ENCODE results near the gene VPS13A.

- TF ChIP-seq POLR2A (IDR thresholded peaks at IDR 0.05; ENCODE audit: low read depth, low read length) (no peak), TAF1 (IDR thresholded peaks at IDR 0.05; ENCODE audit: borderline replicate concordance, low read depth, low read length) (no peak)
Observed at GRCh38 chr9:77284616-77285015, 107.3 kb downstream of the VPS13A start.
